A673 (cell line): ENCODE measurements around the gene CRYGN. TPM values are rescaled to one million over a fixed set of nuclear protein-coding genes. Genes with fewer than 3 reads are reported as not detected.

Experiments
- BruUV-seq: library from RNA; stranded (reverse); fragments of 400-500 nt; replicated peaks from 2 replicates; lab custom pipeline; 2021; lab: Mats Ljungman, UMichigan
- CTCF ChIA-PET: fragments of 300-600 bp; sonication (Branson Sonifier 250); formaldehyde crosslinking; loops from one replicate; lab custom pipeline; 2022; ENCODE audit warnings: antibody characterized with exemption; lab: Charles Lee
- POLR2A ChIA-PET: fragments of 300-600 bp; sonication (Branson Sonifier 250); formaldehyde crosslinking; loops from one replicate; lab custom pipeline; 2022; ENCODE audit warnings: antibody characterized with exemption; ENCODE audit not compliant: low non-redundant PET; lab: Charles Lee
- DNase-seq: peaks from one replicate; pipeline ENCODE4 v3.0.0-alpha.2; 2015; ENCODE audit warnings: low spot score
- H3K27ac ChIP-seq: fragments of 200-600 bp; sonication (generic); 2 replicates; pipeline ENCODE4 v1.5.1; 2016; ENCODE audit warnings: mixed run types, low read depth, mild to moderate bottlenecking, mixed read lengths, antibody characterized with exemption, low read length; ENCODE audit not compliant: poor library complexity, severe bottlenecking
- H3K27me3 ChIP-seq: fragments of 200-600 bp; sonication (generic); replicated peaks from 2 replicates; pipeline ENCODE4 v1.6.1; 2017; ENCODE audit warnings: mixed run types, low read depth, mild to moderate bottlenecking, mixed read lengths, antibody characterized with exemption, low read length; ENCODE audit not compliant: insufficient read depth, poor library complexity
- H3K36me3 ChIP-seq: fragments of 200-600 bp; sonication (generic); 2 replicates; pipeline ENCODE4 v1.6.1; 2016; ENCODE audit warnings: mixed run types, mild to moderate bottlenecking, mixed read lengths, antibody characterized with exemption, low read length; ENCODE audit not compliant: insufficient read depth, poor library complexity, severe bottlenecking
- H3K4me1 ChIP-seq: fragments of 200-600 bp; sonication (generic); 2 replicates; pipeline ENCODE4 v1.6.1; 2017; ENCODE audit warnings: mixed run types, mild to moderate bottlenecking, mixed read lengths, antibody characterized with exemption, low read length; ENCODE audit not compliant: insufficient read depth, poor library complexity, severe bottlenecking
- H3K4me3 ChIP-seq: fragments of 200-600 bp; sonication (generic); 2 replicates; pipeline ENCODE4 v1.5.1; 2016; ENCODE audit warnings: low read depth, mixed run types, mild to moderate bottlenecking, mixed read lengths, low read length; ENCODE audit not compliant: poor library complexity, severe bottlenecking
- H3K9me3 ChIP-seq: fragments of 200-600 bp; sonication (generic); 2 replicates; pipeline ENCODE4 v1.6.1; 2016; ENCODE audit warnings: mixed run types, low read depth, mild to moderate bottlenecking, mixed read lengths, antibody characterized with exemption, low read length; ENCODE audit not compliant: poor library complexity, severe bottlenecking
- EZH2 ChIP-seq: fragments of 200-600 bp; sonication (generic); IDR thresholded peaks from 2 replicates; pipeline ENCODE4 v1.6.1; 2017; ENCODE audit warnings: borderline replicate concordance, low read depth, mild to moderate bottlenecking, mixed read lengths, antibody characterized with exemption, low read length; ENCODE audit not compliant: poor library complexity, severe bottlenecking
- intact Hi-C: fragments of 100-400 bp; cut with micrococcal nuclease; formaldehyde crosslinking; loops from one replicate; pipeline ENCODE4 v1.10.0; 2022; ENCODE audit not compliant: unreplicated experiment
- total RNA-seq: library from RNA; stranded (reverse); gene quantifications from 2 replicates; pipeline ENCODE4 v1.2.3, GENCODE V29; 2021
- TF ChIP-seq, protein P1 (sequence below): fragments of 300-800, 200-600 bp; sonication (generic); conservative IDR thresholded peaks from 2 replicates; pipeline ENCODE4 v1.5.1; 2017; ENCODE audit warnings: low read depth, mild to moderate bottlenecking, antibody characterized with exemption, low read length, moderate library complexity, mixed read lengths

The CRYGN gene
- total RNA-seq, 1 experiment from 2014 or later = 0.13 TPM

DNA sequence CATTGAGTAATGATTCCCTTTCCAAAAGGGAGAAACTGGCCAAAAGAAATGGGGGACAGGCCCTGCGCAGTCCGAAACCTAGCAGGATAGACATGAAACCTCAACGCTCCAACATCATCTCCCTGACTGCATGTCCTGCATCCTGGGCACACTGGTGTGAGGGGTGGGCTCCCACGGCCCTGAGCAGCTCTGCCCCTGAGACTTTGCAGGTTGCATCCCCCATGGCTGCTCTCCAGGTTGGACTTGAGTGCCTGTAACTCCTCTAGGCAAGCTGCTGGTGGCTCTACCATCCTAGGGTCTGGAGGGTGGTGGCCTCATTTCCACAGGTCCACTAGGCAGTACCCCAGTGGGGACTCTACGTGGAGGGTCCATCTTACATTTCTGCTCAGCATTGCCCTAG lies 16.3 kb upstream of the CRYGN start:
- Histone ChIP-seq H3K27me3 (no peaks in the 10 kb centered on the region), H3K9me3 (no peaks in the 10 kb centered on the region), H3K27ac (no peak overlapping the region), H3K36me3 (no peaks in the 10 kb centered on the region), H3K4me3 (no peak overlapping the region), H3K4me1 (no peaks in the 10 kb centered on the region)
- DNase-seq = no peak
- POLR2A ChIA-PET = no interaction called here
- intact Hi-C loops = no loop called here
- BruUV-seq = no TSS peak
- CTCF ChIA-PET = no interaction called here
- TF ChIP-seq, protein P1, sequence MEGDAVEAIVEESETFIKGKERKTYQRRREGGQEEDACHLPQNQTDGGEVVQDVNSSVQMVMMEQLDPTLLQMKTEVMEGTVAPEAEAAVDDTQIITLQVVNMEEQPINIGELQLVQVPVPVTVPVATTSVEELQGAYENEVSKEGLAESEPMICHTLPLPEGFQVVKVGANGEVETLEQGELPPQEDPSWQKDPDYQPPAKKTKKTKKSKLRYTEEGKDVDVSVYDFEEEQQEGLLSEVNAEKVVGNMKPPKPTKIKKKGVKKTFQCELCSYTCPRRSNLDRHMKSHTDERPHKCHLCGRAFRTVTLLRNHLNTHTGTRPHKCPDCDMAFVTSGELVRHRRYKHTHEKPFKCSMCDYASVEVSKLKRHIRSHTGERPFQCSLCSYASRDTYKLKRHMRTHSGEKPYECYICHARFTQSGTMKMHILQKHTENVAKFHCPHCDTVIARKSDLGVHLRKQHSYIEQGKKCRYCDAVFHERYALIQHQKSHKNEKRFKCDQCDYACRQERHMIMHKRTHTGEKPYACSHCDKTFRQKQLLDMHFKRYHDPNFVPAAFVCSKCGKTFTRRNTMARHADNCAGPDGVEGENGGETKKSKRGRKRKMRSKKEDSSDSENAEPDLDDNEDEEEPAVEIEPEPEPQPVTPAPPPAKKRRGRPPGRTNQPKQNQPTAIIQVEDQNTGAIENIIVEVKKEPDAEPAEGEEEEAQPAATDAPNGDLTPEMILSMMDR = no peak
- no peak for TF ChIP-seq EZH2

DNA sequence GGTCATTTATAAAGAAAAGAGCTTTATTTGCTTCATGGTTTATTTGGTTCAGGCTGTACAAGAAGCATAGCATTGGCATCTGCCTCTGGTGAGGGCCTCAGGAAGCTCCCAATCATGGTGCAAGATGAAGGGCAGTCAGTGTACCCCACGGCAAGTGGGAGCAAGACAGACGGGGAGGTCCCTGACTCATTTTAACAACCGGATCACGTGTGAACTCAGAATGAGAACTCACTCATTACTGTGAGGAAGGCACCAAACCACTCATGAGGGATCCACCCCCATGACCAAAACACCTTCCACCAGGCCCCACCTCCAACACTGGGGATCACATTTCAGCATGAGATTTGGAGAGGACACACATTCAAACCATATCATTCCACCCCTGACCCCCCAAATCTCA lies 15.7 kb upstream of the CRYGN start:
- H3K4me3 ChIP-seq = no peak overlapping the region
- no peaks in the 10 kb centered on the region for H3K4me1 ChIP-seq
- H3K27me3 ChIP-seq = no peaks in the 10 kb centered on the region
- no peaks in the 10 kb centered on the region for H3K36me3 ChIP-seq
- ChIA-PET POLR2A (no interaction called here), CTCF (no interaction called here)
- intact Hi-C loops = no loop called here
- BruUV-seq = no TSS peak
- TF ChIP-seq, protein P1 = no peak
- TF ChIP-seq EZH2 = no peak
- no peaks in the 10 kb centered on the region for H3K9me3 ChIP-seq
- no peak for DNase-seq
- no peak overlapping the region for H3K27ac ChIP-seq

DNA sequence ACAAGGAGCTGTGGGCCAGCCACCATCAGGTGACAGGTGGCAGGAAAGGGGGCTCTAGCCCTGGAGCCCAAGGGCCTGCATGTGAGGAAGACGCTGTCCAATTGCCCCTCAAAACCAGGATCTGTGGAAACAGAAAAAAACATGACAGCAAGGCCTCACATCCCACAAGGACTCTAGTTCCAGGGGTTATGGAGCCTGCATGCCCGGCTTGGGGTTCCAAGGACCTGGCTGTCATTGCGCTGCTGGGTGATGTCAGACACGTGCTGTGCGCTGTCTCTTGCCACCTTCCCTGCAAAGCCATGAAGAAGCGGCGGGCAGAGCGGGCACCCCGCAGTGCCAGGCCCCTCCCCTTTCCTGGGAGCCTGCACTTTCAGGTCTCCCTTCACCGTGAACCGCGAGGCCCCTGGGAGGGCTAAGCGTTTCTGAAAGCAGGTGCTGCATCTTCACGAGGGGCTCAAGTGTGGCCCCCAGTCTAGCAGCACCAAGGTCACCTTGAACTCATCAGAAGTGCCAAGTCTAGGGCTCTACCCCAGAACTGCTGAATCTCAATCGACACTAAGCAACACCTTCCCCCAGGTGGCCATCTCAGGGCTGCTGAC lies 15.1 kb upstream of the CRYGN start:
- ChIA-PET POLR2A (interaction anchor here (0.6 kb wide), 1 partner anchor 27 kb away, joined by 10 read pairs; no protein-coding TSS in a partner anchor), CTCF (no interaction called here)
- Histone ChIP-seq H3K4me1 (no peaks in the 10 kb centered on the region), H3K4me3 (no peak overlapping the region), H3K27me3 (no peaks in the 10 kb centered on the region), H3K9me3 (no peaks in the 10 kb centered on the region), H3K36me3 (no peaks in the 10 kb centered on the region), H3K27ac (no peak overlapping the region)
- no TSS peak for BruUV-seq
- TF ChIP-seq, protein P1 = no peak
- no peak for TF ChIP-seq EZH2
- DNase-seq = no peak
- intact Hi-C loops = no loop called here
